Hepatocyte (in vitro differentiated cells): ENCODE results near the gene SLC9A7. TPM values are rescaled to one million over a fixed set of nuclear protein-coding genes. Genes with fewer than 3 reads are reported as not detected.
A peak's percentile ranks its signal among the peaks of the same experiment; 100 is the strongest.

ENCODE experiments used
- DNase-seq: peaks from one replicate; pipeline ENCODE4 v3.0.0-alpha.2; 2016; ENCODE audit warnings: low spot score
- H2AFZ ChIP-seq: fragments of 200-600 bp; sonication (generic); 2 replicates; pipeline ENCODE4 v1.6.0; 2016; ENCODE audit warnings: antibody characterized with exemption, mild to moderate bottlenecking
- H3K27ac ChIP-seq: fragments of 200-600 bp; sonication (generic); 2 replicates; pipeline ENCODE4 v1.5.1; 2016; ENCODE audit warnings: mild to moderate bottlenecking
- H3K27me3 ChIP-seq: fragments of 200-600 bp; sonication (generic); 2 replicates; pipeline ENCODE4 v1.6.1; 2016
- H3K36me3 ChIP-seq: fragments of 200-600 bp; sonication (generic); replicated peaks from 2 replicates; pipeline ENCODE4 v1.5.1; 2016; ENCODE audit warnings: low read depth; ENCODE audit not compliant: insufficient read depth
- H3K4me1 ChIP-seq: fragments of 200-600 bp; sonication (generic); 2 replicates; pipeline ENCODE4 v1.5.1; 2016; ENCODE audit warnings: mild to moderate bottlenecking, moderate library complexity; ENCODE audit not compliant: insufficient read depth
- H3K4me2 ChIP-seq: fragments of 200-600 bp; sonication (generic); 2 replicates; pipeline ENCODE4 v1.6.0; 2016
- H3K4me3 ChIP-seq: fragments of 200-600 bp; sonication (generic); 2 replicates; pipeline ENCODE4 v1.5.1; 2016; ENCODE audit warnings: mild to moderate bottlenecking
- H3K79me2 ChIP-seq: fragments of 200-600 bp; sonication (generic); 2 replicates; pipeline ENCODE4 v1.6.0; 2017; ENCODE audit warnings: mild to moderate bottlenecking
- H3K9me2 ChIP-seq: fragments of 200-600 bp; sonication (generic); replicated peaks from 2 replicates; pipeline ENCODE4 v1.6.0; 2017; ENCODE audit warnings: mild to moderate bottlenecking; ENCODE audit not compliant: insufficient read depth
- H3K9me3 ChIP-seq: fragments of 200-600 bp; sonication (generic); 2 replicates; pipeline ENCODE4 v1.5.1; 2016; ENCODE audit warnings: low read depth, mild to moderate bottlenecking
- H4K20me1 ChIP-seq: fragments of 200-600 bp; sonication (generic); 2 replicates; pipeline ENCODE4 v1.6.0; 2016; ENCODE audit warnings: mild to moderate bottlenecking; ENCODE audit not compliant: insufficient read depth, poor library complexity, severe bottlenecking
- CTCF ChIP-seq: fragments of 200-600 bp; sonication (generic); IDR thresholded peaks from 2 replicates; pipeline ENCODE4 v1.5.1; 2016; ENCODE audit warnings: antibody characterized with exemption, mild to moderate bottlenecking; ENCODE audit not compliant: poor library complexity
- EZH2 ChIP-seq: fragments of 200-600 bp; sonication (generic); IDR thresholded peaks from 2 replicates; pipeline ENCODE4 v1.6.1; 2016; ENCODE audit warnings: antibody characterized with exemption, mild to moderate bottlenecking, borderline replicate concordance
- EZH2phosphoT487 ChIP-seq: fragments of 200-600 bp; sonication (generic); IDR thresholded peaks from one replicate; pipeline ENCODE4 v1.6.1; 2018; ENCODE audit warnings: antibody characterized with exemption, mild to moderate bottlenecking, low read depth, moderate library complexity; ENCODE audit not compliant: unreplicated experiment, severe bottlenecking
- WGBS: methylation state at CpG from one replicate; pipeline ENCODE4 v1.1.6; 2016; ENCODE audit warnings: low lambda C conversion rate; ENCODE audit errors: missing lambda C conversion rate; 5-methylcytosine and 5-hydroxymethylcytosine counted together
- polyA plus RNA-seq: library from polyadenylated mRNA; unstranded; fragments of >200 nt; fragmentation: Nextera tagmentation; extraction: Ambion mirVana; gene quantifications from 2 replicates; pipeline ENCODE4 v1.2.1, GENCODE V29; 2016
- total RNA-seq: library from RNA; depleted of rRNA; stranded (reverse); fragments of >200 nt; gene quantifications from 2 replicates; pipeline ENCODE4 v1.2.3, GENCODE V29; 2014

SLC9A7 gene
- total and polyA plus RNA-seq, 2 experiments from 2014 or later = 3.6 to 8.1 TPM

- Histone ChIP-seq H3K9me2 (no peaks in the 10 kb centered on the region), H4K20me1 (no peaks in the 10 kb centered on the region), H3K36me3 (no peaks in the 10 kb centered on the region), H3K4me2 (no peak overlapping the region), H3K27ac (no peak overlapping the region), H3K79me2 (no peaks in the 10 kb centered on the region), H2AFZ (no peak overlapping the region), H3K9me3 (no peaks in the 10 kb centered on the region), H3K27me3 (no peaks in the 10 kb centered on the region), H3K4me1 (peaks cover 4% of the 10 kb centered on the region), H3K4me3 (no peak overlapping the region)
- 60% methylated on average over 7 of the region's 7 CpGs for WGBS
- DNase-seq = peak; percentile 11
- TF ChIP-seq EZH2 = no peak
- no peak for TF ChIP-seq EZH2phosphoT487
- TF ChIP-seq CTCF = no peak
These were observed 109.3 kb downstream of the SLC9A7 start for GRCh38 chrX:46649421-46650260.

GRCh38 chrX:46648660-46649059 is 110.3 kb downstream of the SLC9A7 start:
- Histone ChIP-seq H3K4me2 (no peak overlapping the region), H3K36me3 (no peaks in the 10 kb centered on the region), H3K9me3 (no peaks in the 10 kb centered on the region), H4K20me1 (no peaks in the 10 kb centered on the region), H2AFZ (no peak overlapping the region), H3K4me1 (peaks cover 4% of the 10 kb centered on the region), H3K27ac (no peak overlapping the region), H3K9me2 (no peaks in the 10 kb centered on the region), H3K79me2 (no peaks in the 10 kb centered on the region), H3K27me3 (no peaks in the 10 kb centered on the region), H3K4me3 (no peak overlapping the region)
- TF ChIP-seq CTCF = no peak
- no peak for TF ChIP-seq EZH2phosphoT487
- no peak for TF ChIP-seq EZH2
- DNase-seq = no peak
- 67% methylated on average over 6 of the region's 6 CpGs for WGBS

GRCh38 chrX:46647251-46647650 is 111.7 kb downstream of the SLC9A7 start:
- no peaks in the 10 kb centered on the region for H3K9me3 ChIP-seq
- H3K9me2 ChIP-seq = no peaks in the 10 kb centered on the region
- no peak for TF ChIP-seq EZH2
- no peak for TF ChIP-seq CTCF
- TF ChIP-seq EZH2phosphoT487 = no peak
- H3K27ac ChIP-seq = no peak overlapping the region
- no peak overlapping the region for H3K4me3 ChIP-seq
- no peak overlapping the region for H3K4me2 ChIP-seq
- H2AFZ ChIP-seq = no peak overlapping the region
- H3K4me1 ChIP-seq = peaks cover 4% of the 10 kb centered on the region
- 71% methylated on average over 5 of the region's 5 CpGs for WGBS
- H4K20me1 ChIP-seq = no peaks in the 10 kb centered on the region
- no peaks in the 10 kb centered on the region for H3K36me3 ChIP-seq
- no peak for DNase-seq
- H3K27me3 ChIP-seq = no peaks in the 10 kb centered on the region
- no peaks in the 10 kb centered on the region for H3K79me2 ChIP-seq
